Measurements from ENCODE around the gene NCKAP1. TPM values are rescaled to one million over a fixed set of nuclear protein-coding genes. Genes with fewer than 3 reads are reported as not detected.
A peak's percentile ranks its signal among the peaks of the same experiment; 100 is the strongest.

NCKAP1 gene
- total RNA-seq, 1 experiment from 2014 or later: 115 TPM

GRCh38 chr2:182915369-182916326 is 122.6 kb downstream of the NCKAP1 start:
- Histone ChIP-seq H3K27ac (ENCODE audit: low read depth, low read length) (no peak overlapping the region), H3K9ac (ENCODE audit: low read length) (no peak overlapping the region), H3K79me2 (ENCODE audit: insufficient read depth, low read length) (no peaks in the 10 kb centered on the region), H4K20me1 (ENCODE audit: insufficient read depth) (0 out of 2 replicates have a peak, but pooled peaks cover 3% of the 10 kb centered on the region), H3K9me2 (ENCODE audit: insufficient read depth) (no peaks in the 10 kb centered on the region), H3K36me3 (ENCODE audit: control insufficient read depth in 1 of 2, insufficient read depth in 2 of 2, low read length in 2 of 2) (peaks cover 2 to 10% of the 10 kb centered on the region in 2 experiments; a peak in 2 of 4 replicates), H3K4me3 (replicated peaks in 1 of 2; ENCODE audit: low read depth in 1 of 2, low read length in 2 of 2) (no peak overlapping the region), H2AFZ (ENCODE audit: low read depth, low read length, poor library complexity, severe bottlenecking) (no peak overlapping the region), H3K4me1 (ENCODE audit: control insufficient read depth in 1 of 2, insufficient read depth in 2 of 2, low read length in 2 of 2) (peaks cover 12 to 19% of the 10 kb centered on the region in 2 experiments; a peak in 3 of 4 replicates), H3K9me3 (ENCODE audit: control insufficient read depth in 1 of 2, insufficient read depth in 1 of 2, low read depth in 1 of 2, low read length in 2 of 2) (no peaks in the 10 kb centered on the region), H3K4me2 (ENCODE audit: low read length) (peak overlapping the region; percentile 18), H3K27me3 (ENCODE audit: insufficient read depth, low read length) (no peaks in the 10 kb centered on the region)
- ChIA-PET RAD21 (ENCODE audit: low non-redundant PET in 1 of 2, low total read pairs in 2 of 2, uncharacterized antibody in 2 of 2, unreplicated experiment in 2 of 2) (no interaction called here), POLR2A (no interaction called here), CTCF (no interaction called here)
- BruUV-seq (replicated peaks): no TSS peak
- no peak for DNase-seq (ENCODE audit: low read depth, low spot score)
- TF ChIP-seq ZBTB33 (IDR thresholded peaks at IDR 0.05; ENCODE audit: extremely low read depth, insufficient replicate concordance, low read length) (no peak), FOSL1 (IDR thresholded peaks at IDR 0.05; ENCODE audit: low read depth) (peak; percentile 12; the same call in 1 of the 2 replicates), SRF (IDR thresholded peaks at IDR 0.05; ENCODE audit: low read depth) (no peak), CEBPB (IDR thresholded peaks at IDR 0.05; ENCODE audit: low read depth) (no peak)
- intact Hi-C loops (cut with micrococcal nuclease): no loop called here
- peak; percentile 84 for ATAC-seq

- TF ChIP-seq RAD21 (IDR thresholded peaks at IDR 0.05; ENCODE audit: low read depth) (no peak), FOSL1 (IDR thresholded peaks at IDR 0.05; ENCODE audit: low read depth) (no peak), YY1 (IDR thresholded peaks at IDR 0.05; ENCODE audit: extremely low read depth, insufficient replicate concordance, low read depth, low read length) (no peak), SP1 (IDR thresholded peaks at IDR 0.05; ENCODE audit: low read depth) (no peak), CTCF (IDR thresholded peaks at IDR 0.05 in 2 of 3, conservative IDR thresholded peaks at IDR 0.05 in 1 of 3; ENCODE audit: borderline replicate concordance in 1 of 3, insufficient read depth in 1 of 3, low read depth in 2 of 3, low read length in 2 of 3) (no peak), JUND (IDR thresholded peaks at IDR 0.05) (no peak), EZH2 (IDR thresholded peaks at IDR 0.05) (no peak), POLR2A (IDR thresholded peaks at IDR 0.05; ENCODE audit: borderline replicate concordance, extremely low read depth, insufficient read depth, insufficient read length) (no peak), SRF (IDR thresholded peaks at IDR 0.05; ENCODE audit: low read depth) (no peak), EZH2phosphoT487 (IDR thresholded peaks at IDR 0.05; ENCODE audit: borderline replicate concordance) (no peak), ELF1 (IDR thresholded peaks at IDR 0.05; ENCODE audit: borderline replicate concordance, low read depth) (no peak), CBX3 (IDR thresholded peaks at IDR 0.05; ENCODE audit: low read depth) (no peak), CEBPB (IDR thresholded peaks at IDR 0.05; ENCODE audit: low read depth) (no peak)
- no peak for ATAC-seq
- no peak overlapping the region for H2AFZ ChIP-seq (ENCODE audit: low read depth, low read length, poor library complexity, severe bottlenecking)
- no peaks in the 10 kb centered on the region for H3K9me2 ChIP-seq (ENCODE audit: insufficient read depth)
- no peaks in the 10 kb centered on the region for H3K27me3 ChIP-seq (ENCODE audit: insufficient read depth, low read length)
- DNase-seq (ENCODE audit: low read depth, low spot score): no peak
- peaks cover 12 to 19% of the 10 kb centered on the region in 2 experiments; a peak in 3 of 4 replicates for H3K4me1 ChIP-seq (ENCODE audit: control insufficient read depth in 1 of 2, insufficient read depth in 2 of 2, low read length in 2 of 2)
- POLR2A ChIA-PET: no interaction called here
- H3K9me3 ChIP-seq (ENCODE audit: control insufficient read depth in 1 of 2, insufficient read depth in 1 of 2, low read depth in 1 of 2, low read length in 2 of 2): no peaks in the 10 kb centered on the region
- H3K36me3 ChIP-seq (ENCODE audit: control insufficient read depth in 1 of 2, insufficient read depth in 2 of 2, low read length in 2 of 2): peaks cover 2 to 10% of the 10 kb centered on the region in 2 experiments; a peak in 2 of 4 replicates
- RAD21 ChIA-PET (ENCODE audit: low non-redundant PET in 1 of 2, low total read pairs in 2 of 2, uncharacterized antibody in 2 of 2, unreplicated experiment in 2 of 2): no interaction called here
- H4K20me1 ChIP-seq (ENCODE audit: insufficient read depth): 0 out of 2 replicates have a peak, but pooled peaks cover 3% of the 10 kb centered on the region
- CTCF ChIA-PET: no interaction called here
- no peak overlapping the region for H3K4me2 ChIP-seq (ENCODE audit: low read length)
- no peak overlapping the region for H3K27ac ChIP-seq (ENCODE audit: low read depth, low read length)
- H3K9ac ChIP-seq (ENCODE audit: low read length): no peak overlapping the region
- no peaks in the 10 kb centered on the region for H3K79me2 ChIP-seq (ENCODE audit: insufficient read depth, low read length)
- H3K4me3 ChIP-seq (replicated peaks in 1 of 2; ENCODE audit: low read depth in 1 of 2, low read length in 2 of 2): no peak overlapping the region
- intact Hi-C loops (cut with micrococcal nuclease): no loop called here
- no TSS peak for BruUV-seq (replicated peaks)
Measured at GRCh38 chr2:182914852-182915251, 123.4 kb downstream of the NCKAP1 start.
